ENCODE results near the gene ZNF792.

The ZNF792 gene

GRCh38 chr19:34989298-34989697 lies 25.3 kb upstream of the ZNF792 start:
- peak; percentile 29 for DNase-seq (ENCODE audit: low read depth)
- no peak for TF ChIP-seq CTCF (IDR thresholded peaks at IDR 0.05; ENCODE audit: insufficient read depth, low read depth, low read length, missing control alignments)

GRCh38 chr19:34988119-34988518 lies 24.1 kb upstream of the ZNF792 start:
- TF ChIP-seq CTCF (IDR thresholded peaks at IDR 0.05; ENCODE audit: insufficient read depth, low read depth, low read length, missing control alignments): no peak
- no peak overlapping the region for H3K4me3 ChIP-seq (ENCODE audit: low read depth, low read length)
- no peak for DNase-seq (ENCODE audit: low read depth)

More at GRCh38 chr19:34989298-34989697, 25.3 kb upstream of the ZNF792 start:
- no peak overlapping the region for H3K4me3 ChIP-seq (ENCODE audit: low read depth, low read length)

GRCh38 chr19:34985249-34986022 lies 21.4 kb upstream of the ZNF792 start:
- H3K4me3 ChIP-seq (ENCODE audit: low read depth, low read length): no peak overlapping the region
- DNase-seq (ENCODE audit: low read depth): no peak
- TF ChIP-seq CTCF (IDR thresholded peaks at IDR 0.05; ENCODE audit: insufficient read depth, low read depth, low read length, missing control alignments): no peak

- TF ChIP-seq CTCF (IDR thresholded peaks at IDR 0.05; ENCODE audit: insufficient read depth, low read depth, low read length, missing control alignments): no peak
- no peak overlapping the region for H3K4me3 ChIP-seq (ENCODE audit: low read depth, low read length)
- DNase-seq (ENCODE audit: low read depth): no peak
Measured at GRCh38 chr19:34984287-34984686, 20.3 kb upstream of the ZNF792 start.

GRCh38 chr19:34983786-34984185 lies 19.8 kb upstream of the ZNF792 start:
- TF ChIP-seq CTCF (IDR thresholded peaks at IDR 0.05; ENCODE audit: insufficient read depth, low read depth, low read length, missing control alignments): no peak
- H3K4me3 ChIP-seq (ENCODE audit: low read depth, low read length): no peak overlapping the region
- no peak for DNase-seq (ENCODE audit: low read depth)

- DNase-seq (ENCODE audit: low read depth): no peak
- H3K4me3 ChIP-seq (ENCODE audit: low read depth, low read length): no peak overlapping the region
- no peak for TF ChIP-seq CTCF (IDR thresholded peaks at IDR 0.05; ENCODE audit: insufficient read depth, low read depth, low read length, missing control alignments)
Measured at GRCh38 chr19:34982275-34982674, 18.2 kb upstream of the ZNF792 start.
